Amniotic stem cell (primary cell): Measurements from ENCODE around the gene PPA2.
"Not testable (repeated sequence)": the region's sequence is repeated elsewhere in the genome, so short reads cannot be mapped to it uniquely, and the experiment has no call there.

ENCODE experiments used
- DNase-seq: peaks from one replicate; lab custom pipeline; 2025; lab: John Stamatoyannopoulos, UW

Gene PPA2

DNA sequence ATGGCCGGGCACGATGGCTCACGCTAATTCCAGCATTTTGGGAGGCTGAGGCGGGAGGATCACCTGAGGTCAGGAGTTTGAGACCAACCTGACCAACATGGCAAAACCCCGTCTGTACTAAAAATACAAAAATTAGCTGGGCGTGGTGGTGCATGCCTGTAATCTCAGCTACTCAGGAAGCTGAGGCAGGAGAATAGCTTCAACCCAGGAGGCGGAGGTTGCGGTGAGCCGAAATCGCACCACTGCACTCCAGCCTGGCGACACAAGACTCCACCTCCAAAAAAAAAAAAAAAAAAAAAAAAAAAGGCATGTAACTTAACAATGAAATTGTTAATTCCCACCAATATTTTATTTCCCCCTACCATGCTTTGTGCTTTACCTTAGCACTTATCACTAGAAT lies 15.3 kb downstream of the PPA2 start:
- not testable (repeated sequence) for DNase-seq

DNA sequence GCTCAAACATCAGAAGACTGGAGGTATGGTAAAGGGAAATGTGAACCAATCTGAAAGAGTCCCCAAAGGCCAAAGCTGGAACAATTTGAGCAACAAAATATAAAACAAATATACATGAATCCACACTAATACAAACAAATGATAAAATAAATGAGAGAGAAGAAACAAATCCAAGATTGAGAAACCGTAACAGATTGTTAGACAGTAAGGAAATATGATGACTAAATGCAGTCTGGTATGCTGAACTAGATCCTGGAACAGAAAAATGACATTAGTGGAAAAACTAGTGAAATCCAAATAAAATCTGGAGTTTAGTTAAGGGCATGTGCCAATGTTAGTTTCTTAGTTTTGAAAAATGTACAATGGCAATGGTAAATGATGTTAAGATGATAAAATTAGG lies 15.9 kb downstream of the PPA2 start:
- DNase-seq: no peak

DNA sequence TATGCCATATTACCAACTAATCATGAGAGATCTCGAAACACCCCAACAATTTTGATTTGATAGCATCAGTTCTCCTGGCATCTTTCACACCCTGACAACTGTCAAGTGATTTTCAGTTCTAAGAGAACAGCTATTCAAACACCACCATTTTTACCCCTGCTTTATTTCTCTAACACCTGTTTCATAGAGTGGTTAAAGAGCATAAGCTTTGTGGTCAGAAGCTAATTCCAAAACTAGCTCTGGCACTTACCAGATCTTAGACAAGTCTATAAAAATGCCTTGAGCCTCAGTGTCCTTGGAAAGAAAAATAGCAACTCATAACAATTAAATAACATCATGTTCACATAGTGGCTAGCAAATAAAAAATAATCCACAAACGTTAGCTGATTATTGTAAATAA lies 17.9 kb downstream of the PPA2 start:
- DNase-seq: no peak

DNA sequence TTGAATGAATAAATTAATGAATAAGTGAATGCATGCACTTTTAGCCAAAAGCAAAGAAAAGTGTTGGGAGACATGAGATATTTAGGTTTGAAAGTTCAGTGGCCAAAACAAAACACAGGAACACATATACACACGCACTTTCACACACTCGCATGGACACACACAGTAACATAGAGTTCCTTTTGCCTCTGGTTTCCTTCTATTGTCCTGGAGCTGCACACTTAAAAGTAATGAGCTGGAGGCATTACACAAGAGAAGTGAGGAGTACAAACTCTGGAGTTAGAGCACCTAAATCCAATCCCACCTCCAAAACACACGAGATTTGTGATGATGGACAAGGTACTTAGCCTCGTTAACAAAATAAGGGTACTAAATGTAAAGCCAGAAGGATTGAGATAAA lies 18.7 kb downstream of the PPA2 start:
- no peak for DNase-seq

DNA sequence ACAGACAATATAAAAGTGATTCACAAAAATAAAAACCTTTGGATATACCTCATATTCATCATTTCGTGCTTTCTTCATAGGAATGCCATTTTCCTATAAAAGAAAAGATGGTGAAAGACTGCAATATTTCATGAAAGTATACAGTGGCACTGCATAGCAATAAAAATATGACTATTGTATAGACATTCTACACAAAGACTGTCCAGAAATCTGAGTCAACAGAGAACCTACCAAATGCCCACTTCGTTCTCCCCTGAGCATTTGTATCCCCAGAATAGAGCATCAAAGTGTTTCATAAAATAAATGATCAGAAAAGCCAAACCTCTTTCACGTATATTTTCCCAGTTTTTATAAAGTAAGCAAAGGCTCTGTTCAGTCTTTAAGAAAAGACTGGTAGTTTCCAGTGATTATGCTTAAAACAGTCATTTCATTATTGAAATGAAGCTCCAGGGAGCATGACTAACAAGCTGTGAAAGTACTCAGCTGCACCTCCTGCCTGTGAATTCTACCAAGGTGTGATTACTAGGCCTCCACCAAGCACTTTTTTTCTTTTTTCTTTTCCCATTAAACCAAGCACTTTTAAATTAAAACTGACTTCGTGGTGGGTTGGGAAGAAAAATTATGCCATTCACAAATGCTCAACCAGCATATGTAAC lies 20.2 kb downstream of the PPA2 start:
- DNase-seq: no peak

DNA sequence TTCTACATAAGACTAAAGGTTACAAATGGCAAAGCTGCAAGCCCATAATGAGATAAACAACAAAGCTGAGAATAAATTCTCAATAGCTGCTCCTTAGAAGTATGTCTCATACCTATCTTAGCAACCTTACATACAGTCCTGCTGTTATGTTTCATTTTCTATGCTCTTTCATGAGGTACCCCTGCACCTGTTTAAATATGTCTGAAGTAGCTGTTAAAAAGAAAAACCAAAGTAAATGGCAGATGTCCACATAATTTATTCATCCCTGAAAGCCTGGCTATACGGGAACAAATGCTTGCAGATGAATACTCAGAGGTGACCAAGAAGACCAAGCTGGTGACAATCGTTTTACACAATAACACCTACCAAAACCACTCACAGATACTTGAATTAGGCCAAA lies 22.5 kb downstream of the PPA2 start:
- DNase-seq: no peak

DNA sequence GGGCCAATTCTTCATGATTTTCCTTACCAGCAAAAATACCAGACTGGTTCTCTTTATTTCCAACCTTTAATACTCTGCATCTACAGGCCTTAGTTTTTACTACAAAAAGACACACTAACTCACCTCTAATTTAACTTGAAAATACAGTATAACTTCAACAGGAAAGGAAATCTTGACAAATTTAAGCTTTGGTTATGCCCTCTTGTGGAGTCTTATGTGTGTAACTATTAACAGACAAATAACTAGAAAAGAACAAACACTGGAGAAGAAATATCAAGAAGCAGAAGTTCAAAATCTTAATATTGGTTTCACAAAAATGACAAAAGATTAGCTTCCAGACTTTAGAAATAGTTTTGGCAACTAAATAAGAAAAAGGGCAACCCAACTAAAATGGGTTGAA lies 33.0 kb downstream of the PPA2 start:
- no peak for DNase-seq

DNA sequence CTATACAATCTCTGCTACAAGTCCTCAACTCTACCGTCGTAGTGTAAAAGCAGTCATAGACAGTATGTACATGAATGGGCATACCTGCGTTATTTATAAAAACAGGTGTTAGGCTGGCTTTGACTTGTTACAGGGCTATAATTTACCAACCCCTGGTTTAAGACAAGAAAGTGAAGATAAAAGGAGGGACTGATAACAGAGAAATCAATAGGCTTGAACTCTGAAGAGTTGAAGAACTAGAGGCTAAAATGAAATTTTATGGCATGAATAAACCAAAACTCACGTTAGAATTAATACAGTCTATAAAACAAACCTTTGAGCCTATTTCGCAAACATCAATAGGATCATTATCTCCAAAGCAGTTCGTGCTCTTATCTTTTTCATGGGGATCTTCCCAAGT lies 36.2 kb downstream of the PPA2 start:
- no peak for DNase-seq

DNA sequence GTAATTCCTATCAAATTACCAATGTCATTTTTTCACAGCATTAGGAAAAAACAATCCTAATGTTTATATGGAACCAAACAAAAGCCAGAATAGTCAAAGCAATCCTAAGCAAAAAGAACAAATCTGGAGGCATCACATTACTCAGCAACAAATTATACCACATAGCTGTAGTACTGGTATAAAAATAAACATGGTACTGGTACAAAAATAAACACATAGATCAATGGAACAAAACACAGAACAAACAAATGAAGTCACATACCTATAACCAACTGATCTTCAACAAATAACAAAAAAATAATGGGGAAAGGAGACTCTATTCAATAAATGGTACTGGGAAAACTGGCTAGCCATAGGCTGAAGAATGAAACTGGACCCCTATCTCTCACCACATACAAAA lies 37.4 kb downstream of the PPA2 start:
- DNase-seq: no peak

DNA sequence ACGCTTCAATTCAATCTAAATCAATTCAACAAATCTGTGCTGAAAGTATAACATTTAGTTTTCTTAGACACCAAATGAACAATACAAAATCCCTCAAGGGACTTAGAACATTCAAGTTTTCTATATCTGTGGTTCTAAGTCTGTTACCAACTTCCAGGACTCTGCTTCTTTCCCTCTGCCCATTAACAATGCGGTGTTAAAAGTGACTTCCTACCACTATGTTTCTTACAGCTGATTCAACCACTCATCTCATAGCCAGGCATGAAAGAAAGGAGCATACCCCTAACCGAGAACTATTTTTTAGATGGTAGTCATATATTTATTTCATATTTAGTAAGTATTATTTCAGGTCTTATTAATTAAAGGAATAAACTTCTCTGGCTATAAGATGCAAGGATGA lies 38.9 kb downstream of the PPA2 start:
- DNase-seq: no peak

DNA sequence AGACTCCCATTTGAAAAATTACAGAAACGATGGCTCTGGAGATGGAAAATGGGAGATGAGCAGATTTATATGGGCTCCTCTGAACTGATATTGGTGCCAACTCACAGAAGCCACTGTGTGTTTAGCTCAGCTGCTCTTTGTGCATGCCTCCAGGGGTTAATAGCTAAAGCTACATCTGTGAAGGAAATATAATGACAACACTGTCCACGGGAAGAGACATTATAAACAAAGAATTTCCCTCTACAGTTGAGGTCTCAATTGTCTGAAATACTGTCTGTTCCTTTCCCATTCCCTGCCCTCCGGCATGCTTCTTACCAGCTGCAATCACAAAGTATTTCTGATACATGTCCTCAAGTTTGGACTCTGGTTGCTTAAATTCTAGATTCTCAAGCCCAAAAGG lies 40.4 kb downstream of the PPA2 start:
- no peak for DNase-seq

DNA sequence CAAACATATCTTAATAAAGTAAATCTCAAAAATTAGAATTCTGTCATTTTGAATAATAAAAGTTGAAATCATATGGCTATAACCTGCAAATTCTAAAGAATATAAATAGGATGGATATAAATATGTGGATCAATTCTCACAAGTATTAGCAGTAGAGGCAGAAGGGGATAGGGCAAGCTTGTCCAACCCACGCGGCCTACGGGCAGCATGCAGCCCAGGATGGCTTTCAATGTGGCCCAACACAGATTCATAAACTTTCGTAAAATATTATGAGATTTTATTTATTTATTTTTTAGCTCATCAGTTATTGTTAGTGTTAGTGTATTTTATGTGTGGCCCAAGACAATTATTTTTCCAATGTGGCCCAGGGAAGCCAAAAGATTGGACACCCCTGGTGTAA lies 41.4 kb downstream of the PPA2 start:
- DNase-seq: no peak

DNA sequence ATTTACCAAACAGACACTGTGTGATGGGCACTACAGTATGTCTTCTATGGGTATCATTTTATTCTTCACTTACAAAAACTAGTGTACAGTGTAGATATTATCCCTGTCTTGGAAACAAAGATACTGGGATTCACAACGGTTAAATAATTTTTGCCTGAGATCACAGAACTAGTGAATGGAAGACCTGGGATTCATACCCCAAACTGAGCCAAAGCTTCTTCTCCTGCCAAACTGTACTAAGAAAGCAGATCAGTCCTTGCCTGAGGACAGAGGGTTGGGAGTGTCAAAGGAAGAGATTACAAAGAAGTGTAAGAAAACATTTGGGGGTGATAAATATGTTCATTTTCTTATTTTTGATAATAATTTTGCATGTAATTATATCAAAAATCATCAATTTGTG lies 43.1 kb downstream of the PPA2 start:
- DNase-seq: no peak

DNA sequence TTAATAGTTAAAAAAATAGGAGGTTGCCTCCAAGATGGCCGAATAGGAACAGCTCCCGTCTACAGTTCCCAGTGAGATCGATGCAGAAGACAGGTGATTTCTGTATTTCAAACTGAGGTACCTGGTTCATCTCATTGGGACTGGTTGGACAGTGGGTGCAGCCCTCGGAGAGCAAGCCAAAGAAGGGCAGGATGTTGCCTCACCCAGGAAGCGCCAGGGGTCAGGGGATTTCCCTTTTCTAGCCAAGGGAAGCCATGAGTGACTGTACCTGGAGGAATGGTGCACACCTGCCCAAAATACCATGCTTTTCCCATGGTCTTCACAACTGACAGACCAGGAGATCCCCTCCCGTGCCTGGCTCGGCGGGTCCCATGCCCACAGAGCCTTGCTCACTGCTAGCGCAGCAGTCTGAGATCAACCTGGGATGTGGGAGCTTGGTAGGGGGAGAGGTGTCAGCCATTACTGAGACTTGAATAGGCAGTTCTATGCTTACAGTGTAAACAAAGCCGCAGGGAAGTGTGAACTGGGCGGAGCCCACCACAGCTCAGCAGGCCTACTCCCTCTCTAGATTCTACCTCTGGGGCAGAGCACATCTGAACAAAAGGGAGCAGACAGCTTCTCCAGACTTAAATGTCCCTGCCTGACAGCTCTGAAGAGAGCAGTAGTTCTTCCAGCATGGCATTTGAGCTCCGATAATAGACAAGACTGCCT lies 47.5 kb downstream of the PPA2 start:
- no peak for DNase-seq

DNA sequence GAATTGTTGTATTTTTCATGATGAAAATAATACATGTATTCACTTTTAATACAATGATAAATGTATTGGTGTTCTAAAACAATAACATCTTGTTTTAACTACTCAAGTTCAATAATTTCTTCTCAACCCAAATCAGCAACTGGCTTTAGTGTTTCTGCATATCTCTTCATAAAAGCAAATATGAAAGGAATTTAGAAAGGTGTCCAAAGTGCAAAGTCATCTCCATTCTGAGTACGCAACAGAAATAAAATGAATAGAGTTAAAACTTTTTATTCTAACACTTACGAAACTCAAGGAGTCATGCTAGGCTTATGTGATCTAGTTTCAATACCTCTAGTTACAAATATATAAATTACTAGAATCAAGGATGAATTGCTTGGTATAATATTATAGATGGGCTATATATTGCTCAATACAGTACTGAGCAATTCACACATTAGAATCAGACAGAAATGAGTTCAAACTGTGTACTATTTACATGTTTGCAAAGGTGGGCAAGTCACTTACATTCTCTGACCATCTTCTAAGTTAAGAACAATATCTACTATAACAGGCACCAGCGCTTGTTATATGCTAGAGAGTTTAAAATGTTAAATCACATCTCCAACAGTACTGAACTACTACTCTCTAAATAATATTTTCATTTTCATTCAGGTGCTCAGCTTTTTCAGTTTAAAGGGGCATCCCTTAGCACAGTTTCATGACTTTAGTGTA lies 51.5 kb downstream of the PPA2 start:
- DNase-seq: no peak

DNA sequence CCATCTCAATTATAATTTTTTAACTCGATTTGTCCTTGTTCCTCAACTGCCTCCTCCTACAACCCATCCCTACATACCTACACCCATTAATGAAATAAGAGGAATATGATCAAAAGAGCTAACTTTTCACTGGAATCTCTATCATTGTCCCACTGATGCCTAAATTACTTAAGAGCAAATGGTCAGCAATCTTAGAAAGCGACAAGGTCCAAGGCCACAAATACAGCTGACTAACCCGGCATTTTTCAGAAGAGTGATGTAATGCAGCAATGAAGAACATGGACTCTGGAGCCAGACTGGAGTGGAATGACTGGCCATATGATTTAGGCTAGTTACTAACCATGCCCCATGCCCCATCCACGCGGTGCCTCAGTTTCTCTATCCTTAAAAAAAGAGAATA lies 56.2 kb downstream of the PPA2 start:
- DNase-seq: no peak

DNA sequence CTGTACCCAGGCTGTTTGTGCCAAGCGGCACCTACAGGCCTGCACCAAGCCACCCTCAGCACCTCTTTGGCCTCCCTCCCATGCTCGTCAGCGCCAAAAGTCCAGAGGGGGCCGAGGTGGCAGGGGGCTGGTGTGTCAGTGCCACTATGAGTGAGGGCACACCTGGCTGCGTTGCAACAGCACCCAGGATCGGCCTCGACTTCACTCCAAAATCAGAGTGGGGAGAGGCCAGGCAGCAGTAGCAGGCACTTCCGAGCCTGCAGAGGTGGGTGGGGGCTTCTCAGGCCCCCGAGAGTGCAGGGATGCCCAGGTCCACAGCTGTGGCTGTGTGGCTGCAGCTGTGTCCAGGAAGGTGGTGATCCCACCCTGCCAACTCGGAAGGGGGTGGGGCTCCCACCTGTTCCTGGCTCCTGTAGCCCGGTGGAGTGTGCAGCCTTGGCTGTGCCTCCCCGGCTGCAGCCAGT lies 58.5 kb downstream of the PPA2 start:
- DNase-seq: no peak

DNA sequence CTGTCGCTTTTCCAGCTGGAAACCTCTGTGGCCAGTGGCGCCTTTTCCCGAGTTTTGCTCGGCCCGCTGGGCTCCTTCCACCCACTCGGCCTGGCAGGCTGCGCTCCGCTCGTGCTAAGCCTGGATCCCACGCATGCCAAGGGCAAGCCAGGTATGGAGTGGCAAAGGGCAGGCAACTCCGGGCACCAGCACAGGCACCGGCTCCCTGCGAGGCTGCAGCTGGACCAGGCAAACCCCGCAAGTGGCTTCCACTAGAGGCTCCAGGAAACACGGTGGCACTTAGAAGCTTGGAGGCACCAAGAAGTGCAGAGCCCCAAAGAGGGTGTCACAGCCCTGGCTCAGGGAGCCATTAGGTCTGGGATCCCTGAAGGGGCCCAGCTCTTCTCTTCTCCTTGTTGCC lies 59.5 kb downstream of the PPA2 start:
- no peak for DNase-seq

DNA sequence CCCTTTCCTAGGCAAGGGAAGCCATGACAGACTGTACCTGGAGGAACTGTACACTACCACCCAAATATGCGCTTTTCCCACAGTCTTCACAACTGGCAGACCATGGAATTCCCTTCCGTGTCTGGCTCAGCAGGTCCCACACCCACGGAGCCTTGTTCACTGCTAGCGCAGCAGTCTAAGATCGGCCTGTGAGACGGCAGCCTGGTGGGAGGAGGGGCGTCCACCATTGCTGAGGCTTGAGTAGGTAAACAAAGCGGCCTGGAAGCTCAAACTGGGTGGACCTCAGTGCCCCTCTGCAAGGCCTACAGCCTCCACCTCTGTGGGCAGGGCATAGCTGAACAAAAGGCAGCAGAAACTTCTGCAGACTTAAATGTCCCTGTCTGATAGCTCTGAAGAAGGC lies 64.7 kb downstream of the PPA2 start:
- not testable (repeated sequence) for DNase-seq

DNA sequence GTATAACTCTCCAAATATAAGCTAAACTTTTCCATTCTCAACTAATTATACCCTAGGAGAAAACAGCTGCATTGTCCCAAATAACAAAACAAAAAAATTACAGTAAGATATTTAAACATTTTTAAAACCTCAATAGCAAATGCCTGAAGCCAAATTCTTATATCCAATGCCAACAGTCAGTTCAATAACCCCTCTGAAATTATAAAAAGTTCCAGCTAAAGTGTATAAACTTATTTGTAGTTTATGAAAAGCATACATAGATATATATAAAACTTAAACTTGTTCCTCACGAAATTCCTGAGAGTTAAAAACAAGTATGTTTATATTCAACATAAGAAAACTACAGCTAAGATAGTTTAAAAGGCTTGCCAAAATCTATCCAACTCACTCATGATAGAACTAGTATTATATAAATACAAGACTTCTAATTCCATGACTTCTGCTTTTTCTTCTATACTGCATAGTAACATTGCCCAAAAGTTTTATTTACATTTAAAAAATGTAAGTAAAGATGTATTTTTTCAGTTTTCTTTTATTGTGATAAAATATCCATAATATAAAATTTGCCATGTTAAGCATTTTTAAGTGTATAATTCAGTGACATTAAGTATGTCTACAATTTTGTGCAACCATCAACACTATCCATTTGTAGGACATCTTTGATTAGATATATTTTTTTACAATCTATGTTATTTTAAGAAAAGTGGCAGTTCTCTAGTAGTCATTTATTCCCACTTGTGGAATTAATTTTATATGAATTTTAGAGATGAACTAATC lies 72.8 kb downstream of the PPA2 start:
- DNase-seq: no peak

DNA sequence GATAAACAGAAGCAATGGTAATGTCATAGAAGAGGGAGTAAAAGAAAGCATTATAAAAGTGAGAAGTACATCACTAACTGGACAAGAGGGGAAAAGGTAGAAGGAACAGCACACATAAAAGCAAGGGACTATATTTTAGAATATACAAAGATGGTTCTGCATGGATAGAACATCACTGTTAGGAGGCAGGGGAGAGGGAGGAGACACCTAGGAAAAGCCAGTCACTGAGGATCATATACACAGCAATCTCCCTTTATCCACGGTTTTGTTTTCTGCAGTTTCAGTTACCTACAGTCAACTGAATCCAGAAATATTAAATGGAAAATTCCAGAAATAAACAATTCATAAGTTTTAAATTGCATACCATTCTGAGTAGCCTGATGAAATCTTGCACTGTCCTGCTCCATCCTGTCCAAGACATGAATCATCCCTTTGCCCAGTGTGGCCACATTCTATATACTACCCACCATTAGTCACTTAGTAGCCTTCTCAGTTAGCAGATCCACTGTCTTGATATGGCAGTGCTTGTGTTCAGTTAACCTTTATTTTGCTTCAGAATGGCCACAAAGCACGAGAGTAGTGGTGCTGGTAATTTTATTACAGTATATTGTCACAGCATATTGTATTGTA lies 74.2 kb downstream of the PPA2 start:
- peak; percentile 62 for DNase-seq

DNA sequence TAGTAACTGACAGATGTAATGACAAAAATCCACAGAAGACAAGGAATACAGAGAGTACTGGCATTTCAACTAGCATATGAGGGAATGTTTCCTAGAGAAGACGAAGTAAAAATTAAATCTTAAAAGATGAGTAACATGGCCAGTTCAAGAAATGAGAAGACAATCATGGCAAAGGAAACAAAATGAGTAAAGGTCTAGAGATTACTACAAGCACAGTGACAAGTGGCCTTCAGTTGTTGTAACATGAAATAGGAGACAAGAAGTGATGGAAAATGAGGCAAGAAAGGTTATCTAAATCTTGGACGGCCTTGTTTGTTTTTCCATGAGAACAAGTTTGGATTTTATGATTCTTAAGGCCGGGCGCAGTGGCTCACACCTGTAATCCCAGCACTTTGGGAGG lies 81.0 kb downstream of the PPA2 start:
- no peak for DNase-seq
